Measurements from ENCODE around the gene NEK3.
"Not testable (repeated sequence)": the region's sequence is repeated elsewhere in the genome, so short reads cannot be mapped to it uniquely, and the experiment has no call there.

The NEK3 gene, protein sequence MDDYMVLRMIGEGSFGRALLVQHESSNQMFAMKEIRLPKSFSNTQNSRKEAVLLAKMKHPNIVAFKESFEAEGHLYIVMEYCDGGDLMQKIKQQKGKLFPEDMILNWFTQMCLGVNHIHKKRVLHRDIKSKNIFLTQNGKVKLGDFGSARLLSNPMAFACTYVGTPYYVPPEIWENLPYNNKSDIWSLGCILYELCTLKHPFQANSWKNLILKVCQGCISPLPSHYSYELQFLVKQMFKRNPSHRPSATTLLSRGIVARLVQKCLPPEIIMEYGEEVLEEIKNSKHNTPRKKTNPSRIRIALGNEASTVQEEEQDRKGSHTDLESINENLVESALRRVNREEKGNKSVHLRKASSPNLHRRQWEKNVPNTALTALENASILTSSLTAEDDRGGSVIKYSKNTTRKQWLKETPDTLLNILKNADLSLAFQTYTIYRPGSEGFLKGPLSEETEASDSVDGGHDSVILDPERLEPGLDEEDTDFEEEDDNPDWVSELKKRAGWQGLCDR

DNA sequence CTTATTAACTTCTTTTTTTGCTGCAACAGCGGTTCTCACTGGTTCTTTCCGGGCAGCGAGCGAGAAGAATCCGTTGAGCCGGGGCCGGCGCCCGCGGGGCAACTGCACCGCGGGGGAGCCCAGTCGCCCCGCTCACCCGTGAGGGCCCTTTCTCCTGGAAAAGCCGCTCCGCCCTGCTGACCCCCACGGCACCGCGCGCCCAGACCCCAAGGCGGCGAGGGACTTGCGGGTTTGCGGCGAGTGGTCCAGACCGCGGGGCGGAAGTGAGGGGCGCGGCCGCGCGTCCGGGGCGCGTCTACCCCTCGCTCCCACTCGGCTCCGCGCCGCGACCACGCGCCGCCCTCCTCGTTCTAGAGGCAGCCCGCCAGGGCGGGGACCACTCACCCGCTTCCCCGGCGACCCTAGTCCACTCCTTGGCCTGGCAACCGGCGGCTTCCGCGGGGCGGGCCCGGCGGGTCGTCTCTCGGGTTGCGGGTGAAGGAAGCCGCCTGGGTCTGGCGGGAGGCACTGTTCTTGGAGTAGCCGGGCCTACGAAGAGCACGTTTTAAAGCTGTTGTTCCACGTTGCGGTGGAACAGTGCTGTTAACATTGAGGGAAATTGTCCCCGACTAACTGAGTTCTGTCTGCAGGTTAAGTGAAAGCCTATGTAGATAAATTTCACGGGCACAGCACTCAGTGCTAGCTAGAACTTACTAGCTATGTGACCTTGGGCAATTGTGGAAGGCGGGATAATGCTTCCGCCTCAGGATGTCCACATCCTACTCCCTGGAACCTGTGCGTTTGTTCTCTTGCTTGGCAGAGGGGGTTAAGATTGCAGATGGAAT is at the start of gene NEK3:
Gene NEK3, minus strand, starts transcription at position 439 of the 824 bp plus-strand sequence. CDS start 3,406 bp downstream, outside the sequence.
- peak; percentile 63 for DNase-seq

DNA sequence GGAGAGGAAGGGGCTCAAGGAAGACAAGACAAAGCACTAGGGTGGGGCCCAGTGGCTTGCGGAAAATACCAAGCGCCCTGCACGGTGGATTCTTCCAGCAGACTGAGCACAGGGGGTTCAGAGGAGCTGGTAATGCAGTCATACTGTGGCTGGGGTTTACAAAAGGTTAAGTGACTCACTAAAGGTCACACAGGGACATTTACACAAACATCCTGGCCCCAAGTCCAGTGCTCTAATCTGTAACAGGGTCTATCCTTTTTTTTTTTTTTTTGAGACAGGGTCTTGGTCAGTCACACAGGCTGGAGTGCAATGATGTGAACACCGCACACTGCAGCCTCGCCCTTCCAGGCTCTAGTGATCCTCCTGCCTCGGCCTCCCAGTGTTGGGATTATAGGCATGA is 49.0 kb upstream of the NEK3 start:
- not testable (repeated sequence) for DNase-seq

DNA sequence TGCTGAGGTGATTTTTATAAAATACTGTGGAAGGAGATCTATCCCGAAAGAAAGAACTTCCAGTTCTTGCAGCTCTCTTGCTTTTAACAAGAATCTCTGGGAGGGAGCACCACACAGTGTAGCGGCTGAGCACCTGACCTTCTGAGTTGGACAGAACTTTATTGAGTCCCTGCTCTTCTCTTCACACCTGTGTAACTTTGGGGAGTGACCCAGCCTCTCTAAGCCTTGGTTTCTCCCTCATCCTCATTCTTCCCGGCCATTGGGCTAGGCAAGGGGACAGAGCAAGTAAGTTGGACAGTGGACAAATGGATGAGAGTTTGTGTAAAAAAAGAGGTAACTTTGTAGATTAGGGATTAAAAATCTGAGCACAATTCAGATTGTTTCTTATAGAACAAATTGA is 48.5 kb upstream of the NEK3 start:
- not testable (repeated sequence) for DNase-seq

DNA sequence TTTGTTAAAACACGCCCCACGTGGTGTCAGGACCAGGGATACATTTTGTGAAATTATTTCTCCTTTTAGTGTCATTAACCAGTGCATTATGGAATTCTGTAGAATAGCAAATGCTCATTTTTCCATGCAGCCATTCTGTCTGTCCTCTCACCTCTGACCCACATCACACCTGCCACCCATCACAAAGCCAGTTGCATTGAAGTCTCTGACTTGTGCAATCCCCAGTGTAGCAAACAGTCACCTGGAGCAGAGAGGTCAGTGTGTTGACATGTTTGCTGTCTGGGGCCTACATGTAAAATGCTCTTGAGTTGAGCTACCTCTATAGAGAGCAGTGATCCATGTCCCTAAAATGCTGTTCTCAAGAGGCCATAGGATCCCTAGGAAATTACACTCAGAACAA is 47.9 kb upstream of the NEK3 start:
- DNase-seq, result not testable (repeated sequence)

DNA sequence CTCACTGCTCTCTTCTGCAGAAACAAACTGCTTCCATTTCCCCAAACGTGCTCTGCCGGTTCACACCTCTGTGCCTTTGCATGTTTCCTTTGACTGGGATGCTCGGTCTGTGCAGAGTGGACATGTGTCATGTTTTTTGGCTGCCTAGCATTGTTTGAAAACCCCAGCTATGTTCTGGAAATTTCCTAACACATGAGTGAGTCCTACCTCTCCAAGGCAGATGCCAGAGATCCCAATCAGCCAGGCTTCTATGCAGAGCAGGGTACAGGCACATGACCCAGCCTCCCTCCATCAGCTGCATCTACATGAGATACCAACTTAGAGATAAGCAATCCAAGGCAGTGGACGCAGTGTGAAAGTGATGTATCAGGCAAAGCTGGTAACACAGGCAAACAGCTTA is 45.1 kb upstream of the NEK3 start:
- DNase-seq, result not testable (repeated sequence)

DNA sequence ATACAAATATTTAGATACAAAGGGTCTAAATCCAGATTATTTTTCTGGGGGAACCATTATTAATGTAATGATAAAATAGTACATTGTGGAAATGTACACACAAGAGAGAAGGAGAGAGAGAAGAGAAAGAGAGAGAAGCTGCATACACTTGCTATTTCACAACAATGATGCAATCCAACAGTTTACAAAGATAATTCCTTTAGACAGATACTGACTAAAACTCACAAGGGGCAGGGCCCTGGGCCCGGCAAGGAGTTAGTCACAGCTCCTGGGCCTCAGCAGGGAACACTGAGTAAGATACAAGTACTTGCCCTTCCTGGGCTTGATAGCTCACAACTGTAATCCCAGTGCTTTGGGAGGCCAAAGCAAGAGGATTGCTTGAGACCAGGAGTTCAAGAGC is 44.5 kb upstream of the NEK3 start:
- DNase-seq, result peak; percentile 94

DNA sequence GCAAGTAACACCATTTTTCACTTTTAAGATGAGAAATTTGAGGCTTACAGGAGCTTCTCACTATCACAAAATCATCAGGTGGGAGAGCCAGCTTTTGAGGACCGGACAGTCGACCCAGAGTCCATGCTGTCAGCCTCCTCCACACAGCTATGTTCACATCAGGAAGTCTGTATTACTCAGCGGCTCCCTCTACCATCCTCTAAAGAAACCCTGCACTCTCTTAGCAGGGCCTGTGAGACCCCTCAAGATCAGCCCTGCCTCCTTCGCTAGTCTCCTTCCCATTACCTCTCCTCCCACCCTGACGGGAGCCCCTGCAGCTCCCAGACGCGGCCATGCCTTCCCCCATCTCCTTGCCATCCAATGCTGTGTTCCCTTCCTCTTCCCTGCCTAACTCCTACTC is 43.1 kb upstream of the NEK3 start:
- not testable (repeated sequence) for DNase-seq

DNA sequence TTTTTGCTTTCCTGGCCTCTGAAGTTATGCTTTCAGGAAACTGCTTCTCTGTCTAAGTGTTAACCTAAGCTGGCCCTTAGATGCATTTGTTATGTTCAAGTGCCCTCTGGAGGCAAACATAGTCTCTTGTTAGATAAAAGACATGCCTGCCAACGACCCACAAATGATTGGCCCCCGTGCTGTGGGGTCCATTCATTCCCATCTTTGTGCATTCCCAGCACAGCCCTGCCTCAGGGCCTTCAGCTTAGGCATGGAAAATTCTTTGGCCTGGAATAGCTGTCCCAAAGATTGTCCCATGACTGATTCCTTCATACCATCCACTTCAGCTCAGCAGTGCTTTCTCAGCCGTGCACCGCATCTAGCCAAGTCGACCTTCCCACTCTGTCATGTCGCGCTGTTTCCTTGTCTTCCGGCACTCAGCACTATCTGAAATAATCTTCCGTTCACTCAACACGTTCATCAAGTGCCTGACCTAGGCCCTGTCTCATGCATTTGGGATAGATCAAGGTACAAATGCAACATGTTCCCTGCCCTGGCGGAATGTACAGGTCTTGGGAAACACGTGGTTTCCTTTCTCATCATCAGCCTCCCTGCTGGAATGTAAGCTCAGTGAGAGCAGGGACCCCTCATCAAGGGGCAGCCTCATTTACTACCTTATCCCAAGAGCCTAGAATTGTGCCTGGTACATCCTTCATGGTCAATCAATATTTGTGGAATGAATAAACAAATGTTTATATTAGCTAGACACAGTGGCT is 42.2 kb upstream of the NEK3 start:
- peak; percentile 44 for DNase-seq

DNA sequence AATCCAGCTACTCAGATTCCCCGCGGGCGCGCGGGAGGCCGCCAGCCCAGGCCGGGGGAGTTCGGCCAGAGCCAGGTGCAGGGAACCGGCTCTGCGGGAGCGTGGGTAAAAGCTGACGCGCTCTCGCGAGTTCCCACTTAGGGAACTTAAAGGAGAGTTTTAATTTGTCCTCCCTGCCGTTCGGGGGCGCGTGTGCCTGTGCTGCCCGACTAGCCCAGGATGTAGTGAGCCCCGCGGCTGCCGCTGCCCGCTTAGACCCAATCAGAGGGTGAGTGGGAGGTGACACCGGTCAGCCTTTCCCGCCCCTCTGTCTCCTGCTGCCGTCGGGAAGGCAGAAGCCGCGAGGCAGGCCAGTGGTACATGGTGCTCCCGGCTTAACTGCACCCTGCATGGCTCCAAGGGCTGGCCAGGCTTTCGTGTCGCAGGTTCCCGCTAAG is 36.0 kb upstream of the NEK3 start:
- peak; percentile 64 for DNase-seq

DNA sequence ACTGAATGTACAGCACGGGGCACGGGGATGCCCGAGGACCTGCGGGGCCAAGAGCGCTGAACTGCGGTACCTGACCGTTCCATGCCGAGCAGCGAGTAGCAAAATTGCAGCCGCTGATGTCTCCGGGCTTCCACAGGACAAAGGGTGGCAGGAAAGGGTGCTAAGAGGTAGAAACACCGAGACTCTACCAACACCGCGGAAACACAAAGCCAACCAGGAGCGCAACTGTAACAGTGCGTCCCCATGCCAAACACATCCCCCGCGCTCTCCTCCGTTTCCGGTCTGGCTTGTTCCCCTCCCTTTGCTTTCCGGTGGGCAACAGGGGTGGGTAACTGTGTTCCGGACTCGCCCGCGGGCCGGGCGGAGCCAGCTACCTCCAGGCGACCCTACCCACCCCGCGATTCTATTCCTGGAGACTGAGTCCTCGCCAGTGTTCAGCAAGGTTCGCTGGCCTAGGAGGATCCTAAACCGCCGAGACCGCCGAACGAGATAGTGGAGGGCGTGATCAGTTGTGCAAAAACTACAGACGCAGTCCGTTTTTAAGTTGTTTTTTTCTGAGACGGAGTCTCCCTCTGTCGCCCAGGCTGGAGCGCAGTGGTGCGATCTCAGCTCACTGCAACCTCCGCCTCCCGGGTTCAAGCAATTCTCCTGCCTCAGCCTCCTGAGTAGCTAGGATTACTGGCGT is 34.9 kb upstream of the NEK3 start:
- DNase-seq, result peak; percentile 67

DNA sequence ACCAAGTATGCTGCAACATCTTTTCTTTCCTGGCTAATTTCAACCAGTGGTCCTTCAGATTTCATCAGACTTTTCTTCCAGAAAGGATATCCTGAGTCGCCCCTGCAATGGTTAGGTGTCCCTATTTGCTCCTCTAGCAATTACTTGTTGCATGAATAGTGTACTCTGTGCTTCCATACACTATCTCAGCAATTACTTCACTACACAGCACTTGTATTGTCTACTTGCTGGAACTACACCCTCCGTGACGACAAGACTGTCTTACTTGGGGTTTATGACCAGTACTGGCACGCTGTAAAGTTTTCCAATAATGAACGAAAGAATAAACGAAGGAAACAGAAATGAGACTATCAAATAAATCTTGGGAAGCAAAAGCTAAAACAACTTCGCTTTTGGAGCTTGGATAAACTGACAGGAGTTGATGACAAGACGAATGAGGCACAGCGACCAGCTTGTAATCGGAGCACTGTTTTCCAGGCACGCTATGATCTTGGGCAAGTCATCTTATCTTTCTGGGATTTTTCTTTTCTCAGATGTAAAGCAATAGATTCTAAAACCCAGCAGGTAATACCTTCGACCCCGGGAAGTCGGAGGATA is 34.3 kb upstream of the NEK3 start:
- not testable (repeated sequence) for DNase-seq

DNA sequence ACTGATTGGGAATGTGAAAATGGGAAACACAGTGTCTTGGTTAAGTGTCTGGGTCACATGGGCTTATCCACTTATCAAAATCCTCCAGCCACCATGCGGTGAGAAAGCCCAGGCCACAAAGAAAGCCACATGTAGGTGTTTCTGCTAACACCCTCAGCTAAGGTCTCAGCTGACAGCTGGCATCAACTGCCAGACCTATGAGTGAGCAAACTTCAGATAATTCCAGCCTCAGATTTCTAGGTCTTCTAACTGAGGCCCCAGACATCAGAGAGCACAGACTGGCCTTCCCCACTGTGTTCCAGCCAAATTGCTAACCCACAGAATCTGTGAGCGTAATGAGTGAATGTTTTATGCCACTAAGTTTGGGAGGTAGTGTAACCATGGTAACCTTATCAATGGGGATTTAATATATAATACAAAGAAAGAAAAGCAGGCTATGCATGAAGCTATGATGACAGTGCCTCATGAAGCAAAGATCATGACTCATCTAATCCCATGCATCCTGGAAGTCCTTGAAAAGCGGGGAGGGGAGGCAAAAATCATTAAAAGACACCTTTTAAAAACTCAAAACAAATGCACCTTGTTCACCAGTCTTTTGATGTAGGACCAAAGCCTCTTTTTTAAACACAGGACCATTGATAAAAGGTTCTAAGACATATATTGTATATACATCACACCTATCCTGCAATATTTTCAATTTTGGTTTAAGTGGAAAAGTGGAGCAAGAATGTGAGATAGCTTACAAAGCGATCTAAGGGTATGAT is 28.2 kb upstream of the NEK3 start:
- not testable (repeated sequence) for DNase-seq

DNA sequence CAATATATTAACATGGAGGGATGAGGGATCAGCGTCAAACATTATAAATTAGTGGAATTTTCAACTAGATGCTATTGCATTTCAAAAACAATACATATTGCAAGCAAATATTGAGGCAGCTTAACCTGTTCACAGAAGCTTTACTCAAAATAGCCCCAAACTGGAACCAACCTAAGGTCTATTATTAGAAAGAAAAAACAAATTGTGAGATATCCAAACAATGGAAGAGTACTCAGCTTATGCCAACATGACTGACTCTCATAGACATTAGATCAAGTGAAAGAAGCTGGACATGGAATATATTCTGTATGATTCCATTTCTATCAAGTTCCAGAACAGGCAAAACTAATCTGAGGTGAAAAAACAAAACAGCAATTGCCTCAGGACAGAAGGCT is 27.6 kb upstream of the NEK3 start:
- no peak for DNase-seq

DNA sequence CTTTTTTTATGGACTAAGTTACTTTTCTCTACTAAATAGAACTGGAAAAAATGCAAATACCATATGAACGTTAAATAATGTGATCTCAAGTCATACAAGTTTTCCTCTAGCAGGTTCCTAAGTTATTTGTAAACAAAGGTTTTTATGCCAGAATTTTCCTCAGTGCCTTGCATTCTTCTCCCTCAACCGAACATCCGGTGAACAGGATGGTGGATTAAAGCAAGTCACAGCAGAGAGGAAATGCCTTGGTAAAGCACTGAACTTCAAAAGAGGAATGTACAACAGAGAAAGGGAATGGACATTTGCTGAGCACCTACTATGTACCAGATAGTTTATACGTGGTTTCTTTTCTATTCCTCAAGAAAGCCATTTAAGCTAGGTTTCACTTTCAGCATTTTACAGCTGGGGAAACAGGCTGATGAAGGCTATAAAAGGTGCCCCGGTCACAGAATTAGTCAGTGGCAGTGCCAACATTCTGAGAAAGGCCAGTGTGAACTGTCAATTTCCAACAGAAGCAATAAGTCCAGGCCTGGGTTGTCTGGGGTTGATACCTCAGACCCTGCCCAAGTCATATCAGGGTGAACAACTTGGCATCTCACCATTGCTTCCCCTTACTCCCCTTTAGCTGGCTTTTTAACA is 22.0 kb upstream of the NEK3 start:
- not testable (repeated sequence) for DNase-seq

DNA sequence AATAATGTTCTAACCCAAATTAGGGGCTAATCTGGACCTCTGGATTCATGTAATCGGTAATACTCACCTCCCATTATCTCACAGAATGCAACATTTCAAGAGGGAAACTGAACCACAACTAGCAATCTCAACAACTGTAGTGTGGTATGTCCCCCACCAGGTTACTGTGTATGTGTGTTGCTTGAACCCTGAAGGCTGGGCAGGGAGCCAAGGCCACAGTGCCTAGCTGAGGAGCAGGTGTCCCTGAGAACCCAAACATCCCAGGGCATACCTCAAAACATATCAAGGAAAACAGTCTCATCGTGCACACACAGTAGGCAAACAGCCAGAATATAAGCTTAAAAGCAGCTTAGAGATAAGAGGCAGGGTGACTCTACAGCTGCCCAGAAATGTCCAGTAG is 20.5 kb upstream of the NEK3 start:
- no peak for DNase-seq

DNA sequence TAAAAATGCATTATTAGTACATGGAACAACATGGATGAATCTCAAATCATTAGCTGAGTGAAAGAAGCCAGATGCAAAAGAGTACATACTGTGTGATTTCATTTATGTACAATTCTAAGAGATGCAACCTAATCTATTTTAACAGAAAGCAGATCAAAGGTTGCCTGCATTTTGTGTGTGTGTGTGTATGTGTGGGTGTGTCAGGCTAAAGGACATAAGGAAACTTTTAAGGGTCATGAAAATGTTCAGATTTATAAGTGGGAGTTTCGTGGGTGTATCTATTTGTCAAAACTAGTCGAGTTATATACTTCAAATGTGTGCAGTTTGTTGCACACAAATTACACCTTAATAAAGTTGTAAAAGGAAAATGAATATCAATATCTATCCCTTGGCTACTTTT is 17.9 kb upstream of the NEK3 start:
- no peak for DNase-seq

DNA sequence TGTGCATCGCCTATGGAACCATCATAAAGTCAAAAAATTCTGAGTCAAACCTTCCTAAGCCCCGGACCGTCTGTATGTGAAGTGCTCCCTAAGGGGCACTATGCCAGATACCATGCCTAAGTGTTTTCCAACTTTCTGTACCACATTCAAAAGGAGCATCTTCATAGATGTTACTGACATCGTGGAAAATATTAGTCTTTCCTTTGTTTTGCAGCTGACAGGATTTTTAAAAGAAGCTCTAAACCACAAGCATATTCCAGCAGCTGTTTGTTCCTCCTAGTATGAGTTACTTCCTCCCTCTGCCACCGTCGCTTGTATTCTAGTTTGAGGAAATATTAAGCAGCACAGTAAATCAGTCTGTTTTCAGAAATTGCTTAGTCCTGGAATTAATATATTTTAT is 14.6 kb upstream of the NEK3 start:
- peak; percentile 76 for DNase-seq

DNA sequence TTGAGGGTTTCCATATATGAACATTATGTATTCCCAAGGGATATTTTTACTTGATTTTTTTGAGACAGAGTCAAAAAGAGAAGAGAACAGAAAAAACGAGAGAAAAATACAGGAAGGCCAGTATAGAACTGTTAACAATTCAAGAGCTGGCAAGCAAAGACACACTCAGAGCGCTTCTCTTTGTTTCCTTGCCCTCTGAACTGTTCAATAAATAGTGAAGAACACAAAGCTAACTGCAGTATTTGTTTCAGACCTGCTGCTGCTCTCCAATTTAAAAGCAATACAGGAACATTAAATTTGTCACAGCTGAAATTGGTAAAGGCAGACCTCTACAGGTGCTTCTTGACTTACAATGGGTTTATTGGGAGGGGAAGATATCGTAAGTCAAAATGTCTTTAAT is 14.0 kb upstream of the NEK3 start:
- no peak for DNase-seq

DNA sequence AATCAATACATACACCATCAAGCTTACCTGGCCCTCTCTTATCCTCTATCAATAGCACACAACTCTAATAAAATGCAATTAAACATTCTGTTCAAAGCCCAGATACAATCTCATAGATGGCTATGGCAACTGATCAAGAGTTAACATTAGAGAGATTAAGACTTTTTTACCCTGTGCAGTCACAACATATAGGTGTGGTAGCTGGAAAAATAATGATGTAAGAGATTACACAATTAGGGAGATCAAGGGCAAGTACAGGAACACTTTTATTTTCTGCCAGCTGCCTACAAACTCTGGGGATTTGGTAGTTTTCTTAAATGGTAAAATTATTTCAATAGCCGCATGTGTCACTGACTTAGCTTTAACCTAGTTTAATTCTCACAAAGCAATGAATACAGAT is 12.3 kb upstream of the NEK3 start:
- DNase-seq, result not testable (repeated sequence)

DNA sequence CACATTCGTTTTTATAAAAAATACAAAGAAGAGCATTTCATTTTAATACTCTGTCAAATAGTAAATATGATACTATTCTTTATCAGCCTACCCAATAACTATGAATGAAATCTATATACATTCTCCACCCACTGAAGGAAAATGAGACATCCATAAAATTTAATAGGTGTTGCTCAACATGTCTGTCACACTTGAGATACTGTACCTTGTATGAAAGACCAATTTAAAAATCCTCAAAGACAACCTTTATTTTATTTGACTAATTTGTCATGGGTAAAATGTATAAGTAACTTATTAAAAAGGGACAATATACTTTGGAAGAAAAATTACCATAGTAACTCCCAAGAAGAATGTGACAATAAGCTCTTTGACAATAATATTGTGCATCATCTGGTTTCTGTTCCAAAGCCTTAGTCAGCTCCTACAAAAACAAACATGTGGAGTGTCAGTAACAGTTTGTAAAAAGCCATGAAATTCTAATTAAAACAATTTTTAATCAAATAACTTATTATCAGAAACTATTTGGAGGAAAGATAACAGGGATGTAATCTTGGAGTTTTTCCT is 11.5 kb upstream of the NEK3 start:
- DNase-seq, result not testable (repeated sequence)
